Activated T-cell treated with anti-CD3 and anti-CD28 coated beads for 24 hours (primary cell): ENCODE measurements around the gene HSP90AB1.

Experiments
- DNase-seq: peaks from one replicate; pipeline ENCODE4 v3.0.0-alpha.2; 2020; ENCODE audit warnings: low read depth

HSP90AB1 gene

GRCh38 chr6:44286747-44287146 lies 39.8 kb downstream of the HSP90AB1 start:
- no peak for DNase-seq

- DNase-seq: no peak
These were observed 42.9 kb downstream of the HSP90AB1 start for GRCh38 chr6:44289726-44290260.

- no peak for DNase-seq
These were observed 44.9 kb downstream of the HSP90AB1 start for GRCh38 chr6:44291841-44292240.

GRCh38 chr6:44292661-44293365 lies 45.9 kb downstream of the HSP90AB1 start:
- no peak for DNase-seq

GRCh38 chr6:44294832-44295791 lies 48.2 kb downstream of the HSP90AB1 start:
- DNase-seq: no peak

- peak; percentile 39 for DNase-seq
These were observed 50.5 kb downstream of the HSP90AB1 start for GRCh38 chr6:44297063-44298038.

GRCh38 chr6:44298055-44298803 lies 51.3 kb downstream of the HSP90AB1 start:
- DNase-seq: no peak

- no peak for DNase-seq
These were observed 52.0 kb downstream of the HSP90AB1 start for GRCh38 chr6:44298864-44299263.

GRCh38 chr6:44300292-44300823 lies 53.5 kb downstream of the HSP90AB1 start:
- DNase-seq: no peak

- DNase-seq: no peak
These were observed 54.2 kb downstream of the HSP90AB1 start for GRCh38 chr6:44301106-44301505.

GRCh38 chr6:44301782-44302564 lies 55.1 kb downstream of the HSP90AB1 start:
- DNase-seq: no peak

GRCh38 chr6:44302856-44303255 lies 56.0 kb downstream of the HSP90AB1 start:
- DNase-seq: no peak
